ENCODE measurements around the gene C1QTNF4. TPM values are rescaled to one million over a fixed set of nuclear protein-coding genes. Genes with fewer than 3 reads are reported as not detected.

The C1QTNF4 gene
- polyA plus RNA-seq, 1 experiment, result 0.05 TPM

GRCh38 chr11:47595029-47595428, 818 bp upstream of the C1QTNF4 start:
- H3K4me3 ChIP-seq (ENCODE audit: low read depth, low read length), result no peak overlapping the region
- H3K36me3 ChIP-seq (ENCODE audit: control insufficient read depth, insufficient read depth, low read length), result no peaks in the 10 kb centered on the region
- TF ChIP-seq CTCF (IDR thresholded peaks at IDR 0.05; ENCODE audit: insufficient read depth, low read depth, low read length), result no peak
- DNase-seq (ENCODE audit: low read depth), result no peak
- CTCF ChIA-PET, result interaction anchor here (1.2 to 1.4 kb wide), 2 partner anchors 11 to 18 kb away, joined by 3 to 5 read pairs; no protein-coding TSS in a partner anchor
- H3K27me3 ChIP-seq (ENCODE audit: control insufficient read depth, insufficient read depth, low read length), result peaks cover 37% of the 10 kb centered on the region
- POLR2A ChIA-PET, result no interaction called here

GRCh38 chr11:47593492-47593933, 698 bp downstream of the C1QTNF4 start:
- no peaks in the 10 kb centered on the region for H3K36me3 ChIP-seq (ENCODE audit: control insufficient read depth, insufficient read depth, low read length)
- H3K4me3 ChIP-seq (ENCODE audit: low read depth, low read length), result no peak overlapping the region; the same call in 1 of the 2 replicates
- ChIA-PET POLR2A (no interaction called here), CTCF (no interaction called here)
- peaks cover 45% of the 10 kb centered on the region for H3K27me3 ChIP-seq (ENCODE audit: control insufficient read depth, insufficient read depth, low read length)
- TF ChIP-seq CTCF (IDR thresholded peaks at IDR 0.05; ENCODE audit: insufficient read depth, low read depth, low read length), result no peak
- no peak for DNase-seq (ENCODE audit: low read depth)

GRCh38 chr11:47592970-47593369, 1.2 kb downstream of the C1QTNF4 start:
- ChIA-PET CTCF (interaction anchor here (2.0 kb wide), 1 partner anchor 14 kb away, joined by 7 read pairs; no protein-coding TSS in a partner anchor), POLR2A (no interaction called here)
- Histone ChIP-seq H3K27me3 (ENCODE audit: control insufficient read depth, insufficient read depth, low read length) (peaks cover 45% of the 10 kb centered on the region), H3K36me3 (ENCODE audit: control insufficient read depth, insufficient read depth, low read length) (no peaks in the 10 kb centered on the region), H3K4me3 (ENCODE audit: low read depth, low read length) (no peak overlapping the region)
- no peak for DNase-seq (ENCODE audit: low read depth)
- TF ChIP-seq CTCF (IDR thresholded peaks at IDR 0.05; ENCODE audit: insufficient read depth, low read depth, low read length), result no peak

GRCh38 chr11:47592251-47592650, 2.0 kb downstream of the C1QTNF4 start:
- H3K4me3 ChIP-seq (ENCODE audit: low read depth, low read length), result no peak overlapping the region
- ChIA-PET CTCF (interaction anchor here (0.7 to 2.0 kb wide), 3 partner anchors 9 to 25 kb away, joined by 3 to 7 read pairs (median 5); no protein-coding TSS in a partner anchor), POLR2A (no interaction called here)
- no peaks in the 10 kb centered on the region for H3K36me3 ChIP-seq (ENCODE audit: control insufficient read depth, insufficient read depth, low read length)
- peaks cover 45% of the 10 kb centered on the region for H3K27me3 ChIP-seq (ENCODE audit: control insufficient read depth, insufficient read depth, low read length)
- no peak for DNase-seq (ENCODE audit: low read depth)
- no peak for TF ChIP-seq CTCF (IDR thresholded peaks at IDR 0.05; ENCODE audit: insufficient read depth, low read depth, low read length)

- ChIA-PET CTCF (interaction anchor here (0.7 to 2.0 kb wide), 3 partner anchors 10 to 25 kb away, joined by 3 to 7 read pairs (median 5); no protein-coding TSS in a partner anchor), POLR2A (interaction anchor here (0.7 kb wide), 1 partner anchor 104 kb away, joined by 11 read pairs; no protein-coding TSS in a partner anchor)
- no peaks in the 10 kb centered on the region for H3K36me3 ChIP-seq (ENCODE audit: control insufficient read depth, insufficient read depth, low read length)
- H3K27me3 ChIP-seq (ENCODE audit: control insufficient read depth, insufficient read depth, low read length), result peaks cover 45% of the 10 kb centered on the region
- DNase-seq (ENCODE audit: low read depth), result no peak
- no peak for TF ChIP-seq CTCF (IDR thresholded peaks at IDR 0.05; ENCODE audit: insufficient read depth, low read depth, low read length)
- H3K4me3 ChIP-seq (ENCODE audit: low read depth, low read length), result no peak overlapping the region
These were observed 2.4 kb downstream of the C1QTNF4 start for GRCh38 chr11:47591764-47592163.

Measured in BJ (cell line).